ENCODE results near the gene DNAH5. TPM values are rescaled to one million over a fixed set of nuclear protein-coding genes. Genes with fewer than 3 reads are reported as not detected.

Gene DNAH5
- polyA plus RNA-seq, 3 donors, result not detected

DNA sequence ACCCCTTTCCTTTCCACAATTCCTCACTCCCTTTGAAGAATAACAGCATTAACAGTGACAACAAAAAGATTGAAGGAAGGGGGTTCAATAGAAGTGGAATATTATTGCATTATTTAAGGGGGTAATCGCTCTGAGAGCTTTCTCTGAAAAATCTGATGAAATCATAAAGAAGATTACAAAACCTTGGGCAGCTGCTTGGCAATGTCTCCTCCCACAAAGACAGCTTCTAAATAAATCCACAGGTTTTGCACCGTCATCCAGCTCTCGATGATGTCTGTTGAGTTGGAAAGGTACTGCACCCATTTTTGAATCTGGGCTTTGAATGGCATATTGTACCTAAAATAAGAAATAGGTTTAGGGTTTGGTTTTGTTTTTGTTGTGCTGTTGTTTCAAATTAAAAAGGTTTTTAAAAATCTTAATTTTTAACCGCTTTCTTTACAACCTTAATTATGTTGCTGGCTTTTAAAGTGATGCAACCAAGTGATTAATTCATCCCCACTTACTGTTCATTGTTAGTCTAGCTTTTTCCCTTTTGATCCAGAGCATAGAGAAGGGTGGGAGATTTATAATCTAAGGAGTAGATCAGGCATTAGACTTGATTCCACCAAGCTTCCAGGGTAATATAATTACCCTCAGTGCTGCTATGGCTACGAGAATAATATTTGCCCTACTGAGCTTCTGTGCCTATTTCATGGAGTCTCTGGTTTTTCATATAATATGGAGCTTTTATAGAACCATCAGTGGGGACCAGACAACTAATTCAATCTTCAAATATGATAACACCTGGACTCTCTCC lies 85.0 kb downstream of the DNAH5 start:
- no peak overlapping the region for H3K4me2 ChIP-seq (replicated peaks; ENCODE audit: extremely low read depth, low read length, poor library complexity, severe bottlenecking)
- no peak overlapping the region for H3K9ac ChIP-seq (ENCODE audit: insufficient read depth, low read length, poor library complexity, severe bottlenecking)
- intact Hi-C loops (cut with micrococcal nuclease), result no loop called here
- H3K36me3 ChIP-seq (replicated peaks in 1 of 2; ENCODE audit: control insufficient read depth in 1 of 2, insufficient read depth in 2 of 2, low read length in 2 of 2), result no peaks in the 10 kb centered on the region
- no peak overlapping the region for H3K27ac ChIP-seq (ENCODE audit: low read depth in 1 of 2, low read length in 2 of 2)
- no CpG with 5 or more reads among the region's 5 CpGs for WGBS (ENCODE audit: insufficient coverage)
- H3K4me3 Mint-ChIP-seq, result no peak overlapping the region
- no peaks in the 10 kb centered on the region for H3K4me1 Mint-ChIP-seq
- H2AFZ ChIP-seq (ENCODE audit: insufficient read depth, low read depth, low read length, poor library complexity, severe bottlenecking), result no peak overlapping the region
- peaks cover 1 to 14% (median 5%) of the 10 kb centered on the region in 7 donors for H3K9me3 Mint-ChIP-seq
- no peak for DNase-seq
- no peaks in the 10 kb centered on the region for H3K4me1 ChIP-seq (ENCODE audit: control insufficient read depth in 1 of 2, insufficient read depth in 2 of 2, low read length in 2 of 2)
- H3K27me3 Mint-ChIP-seq (ENCODE audit: low read depth in 3 of 3), result peaks cover 0 to 1% (median 0%) of the 10 kb centered on the region in 3 donors
- H3K27ac Mint-ChIP-seq, result no peak overlapping the region
- peaks cover 0 to 5% of the 10 kb centered on the region in 2 donors for H3K9me3 ChIP-seq (replicated peaks in 1 of 2; ENCODE audit: control insufficient read depth in 1 of 2, insufficient read depth in 1 of 2, low read length in 2 of 2)
- H3K27me3 ChIP-seq (ENCODE audit: control insufficient read depth in 2 of 2, insufficient read depth in 2 of 2, low read length in 2 of 2), result no peaks in the 10 kb centered on the region
- no peaks in the 10 kb centered on the region for H3K79me2 ChIP-seq (ENCODE audit: insufficient read depth, low read length)
- H3K36me3 Mint-ChIP-seq, result no peaks in the 10 kb centered on the region
- TF ChIP-seq, protein P1, sequence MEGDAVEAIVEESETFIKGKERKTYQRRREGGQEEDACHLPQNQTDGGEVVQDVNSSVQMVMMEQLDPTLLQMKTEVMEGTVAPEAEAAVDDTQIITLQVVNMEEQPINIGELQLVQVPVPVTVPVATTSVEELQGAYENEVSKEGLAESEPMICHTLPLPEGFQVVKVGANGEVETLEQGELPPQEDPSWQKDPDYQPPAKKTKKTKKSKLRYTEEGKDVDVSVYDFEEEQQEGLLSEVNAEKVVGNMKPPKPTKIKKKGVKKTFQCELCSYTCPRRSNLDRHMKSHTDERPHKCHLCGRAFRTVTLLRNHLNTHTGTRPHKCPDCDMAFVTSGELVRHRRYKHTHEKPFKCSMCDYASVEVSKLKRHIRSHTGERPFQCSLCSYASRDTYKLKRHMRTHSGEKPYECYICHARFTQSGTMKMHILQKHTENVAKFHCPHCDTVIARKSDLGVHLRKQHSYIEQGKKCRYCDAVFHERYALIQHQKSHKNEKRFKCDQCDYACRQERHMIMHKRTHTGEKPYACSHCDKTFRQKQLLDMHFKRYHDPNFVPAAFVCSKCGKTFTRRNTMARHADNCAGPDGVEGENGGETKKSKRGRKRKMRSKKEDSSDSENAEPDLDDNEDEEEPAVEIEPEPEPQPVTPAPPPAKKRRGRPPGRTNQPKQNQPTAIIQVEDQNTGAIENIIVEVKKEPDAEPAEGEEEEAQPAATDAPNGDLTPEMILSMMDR (IDR thresholded peaks at IDR 0.05), result no peak
- H3K4me3 ChIP-seq (replicated peaks in 1 of 3; ENCODE audit: low read depth in 2 of 3, low read length in 3 of 3), result no peak overlapping the region
- H4K20me1 ChIP-seq (ENCODE audit: insufficient read depth, low read length), result no peaks in the 10 kb centered on the region

DNA sequence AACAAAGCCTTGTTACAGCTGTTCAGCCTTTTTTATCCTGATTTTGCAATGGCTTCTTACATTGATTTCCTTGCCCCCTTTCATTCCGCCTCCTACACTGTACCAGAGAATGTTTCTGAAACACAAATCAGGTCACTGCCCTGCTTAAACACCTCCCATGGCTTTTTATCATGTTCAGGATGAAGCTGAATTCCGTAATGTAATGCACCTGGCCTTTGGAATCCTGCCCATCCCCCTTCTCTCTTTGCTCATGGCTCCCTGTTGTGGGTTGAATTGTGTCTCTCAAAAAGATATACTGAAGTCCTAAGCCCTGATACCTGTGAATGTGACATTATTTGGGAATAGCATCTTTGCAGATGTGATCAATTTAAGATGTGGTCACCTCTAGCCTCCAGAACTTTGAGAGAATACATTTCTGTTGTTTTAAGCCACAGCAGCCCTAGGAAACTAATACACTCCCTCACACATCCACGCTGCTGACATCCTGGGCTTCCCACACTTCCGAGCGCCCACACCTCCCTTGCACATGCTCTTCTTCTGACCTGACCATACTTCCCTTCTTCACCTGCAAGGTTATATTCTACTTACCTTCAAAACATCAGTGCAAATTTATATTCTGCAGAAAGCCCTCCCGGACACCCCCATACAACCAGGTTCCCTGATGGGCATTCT lies 101.2 kb downstream of the DNAH5 start:
- Histone ChIP-seq H3K4me1 (ENCODE audit: control insufficient read depth in 1 of 2, insufficient read depth in 2 of 2, low read length in 2 of 2) (no peaks in the 10 kb centered on the region), H3K4me2 (replicated peaks; ENCODE audit: extremely low read depth, low read length, poor library complexity, severe bottlenecking) (no peak overlapping the region), H3K9me3 (replicated peaks in 1 of 2; ENCODE audit: control insufficient read depth in 1 of 2, insufficient read depth in 1 of 2, low read length in 2 of 2) (no peaks in the 10 kb centered on the region), H3K27ac (ENCODE audit: low read depth in 1 of 2, low read length in 2 of 2) (no peak overlapping the region), H2AFZ (ENCODE audit: insufficient read depth, low read depth, low read length, poor library complexity, severe bottlenecking) (no peak overlapping the region), H4K20me1 (ENCODE audit: insufficient read depth, low read length) (no peaks in the 10 kb centered on the region), H3K4me3 (replicated peaks in 1 of 3; ENCODE audit: low read depth in 2 of 3, low read length in 3 of 3) (no peak overlapping the region), H3K36me3 (replicated peaks in 1 of 2; ENCODE audit: control insufficient read depth in 1 of 2, insufficient read depth in 2 of 2, low read length in 2 of 2) (no peaks in the 10 kb centered on the region), H3K79me2 (ENCODE audit: insufficient read depth, low read length) (no peaks in the 10 kb centered on the region), H3K9ac (ENCODE audit: insufficient read depth, low read length, poor library complexity, severe bottlenecking) (no peak overlapping the region), H3K27me3 (ENCODE audit: control insufficient read depth in 2 of 2, insufficient read depth in 2 of 2, low read length in 2 of 2) (no peaks in the 10 kb centered on the region)
- Mint-ChIP-seq H3K4me1 (no peaks in the 10 kb centered on the region), H3K36me3 (no peaks in the 10 kb centered on the region), H3K27ac (no peak overlapping the region), H3K4me3 (no peak overlapping the region), H3K9me3 (peaks cover 0 to 5% (median 2%) of the 10 kb centered on the region in 7 donors), H3K27me3 (ENCODE audit: low read depth in 3 of 3) (peaks cover 0 to 5% (median 2%) of the 10 kb centered on the region in 3 donors)
- DNase-seq, result no peak
- intact Hi-C loops (cut with micrococcal nuclease), result no loop called here
- 98% methylated on average over 5 of the region's 6 CpGs for WGBS (ENCODE audit: insufficient coverage)
- TF ChIP-seq, protein P1 (IDR thresholded peaks at IDR 0.05), result no peak
